NCI-H345 treated with DMSO at 0.1 percent for 48 hours (cell line): ENCODE data around the gene GCK.

ENCODE experiments used
- DNase-seq: peaks from one replicate; lab custom pipeline; 2025; ENCODE audit not compliant: unreplicated experiment; lab: John Stamatoyannopoulos, UW

The GCK gene

DNA sequence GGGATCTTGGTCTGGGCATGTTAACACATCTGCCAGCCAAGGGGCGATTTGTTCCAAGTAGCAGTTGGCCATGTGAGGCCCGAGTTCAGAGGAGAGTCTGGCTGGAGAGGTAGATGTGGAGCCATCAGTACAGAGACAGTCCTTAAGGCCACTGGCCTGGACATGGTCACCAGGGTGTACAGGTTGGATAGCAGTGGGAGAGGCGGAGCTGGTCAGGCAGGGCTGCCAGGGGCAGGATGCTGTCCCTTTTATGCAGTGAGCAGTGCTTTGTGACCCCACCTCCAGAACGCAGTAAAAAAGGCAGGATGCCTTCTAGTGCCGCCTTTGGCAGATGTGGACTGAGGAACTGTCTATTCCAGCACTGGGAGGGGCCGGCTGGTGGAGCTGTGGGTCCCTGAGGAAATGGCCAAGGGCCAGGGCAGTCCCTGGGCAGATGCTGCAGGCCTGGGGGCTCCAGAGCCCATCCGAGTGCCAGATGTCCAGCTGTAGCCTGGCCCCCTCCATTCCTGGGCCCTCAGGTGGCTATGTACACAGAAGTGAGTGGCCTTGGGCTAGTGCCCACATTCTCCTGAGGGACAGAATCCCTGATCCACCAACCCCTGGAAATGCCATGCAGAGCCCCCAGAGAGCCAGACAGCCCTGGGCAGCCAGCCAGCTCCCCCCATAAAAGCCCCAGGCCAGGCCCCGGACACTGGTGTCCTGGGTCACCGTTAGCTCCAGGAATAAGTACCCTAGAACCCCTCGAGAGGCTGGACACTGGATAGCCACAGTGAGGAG lies 31.0 kb downstream of the GCK start:
- DNase-seq = no peak

DNA sequence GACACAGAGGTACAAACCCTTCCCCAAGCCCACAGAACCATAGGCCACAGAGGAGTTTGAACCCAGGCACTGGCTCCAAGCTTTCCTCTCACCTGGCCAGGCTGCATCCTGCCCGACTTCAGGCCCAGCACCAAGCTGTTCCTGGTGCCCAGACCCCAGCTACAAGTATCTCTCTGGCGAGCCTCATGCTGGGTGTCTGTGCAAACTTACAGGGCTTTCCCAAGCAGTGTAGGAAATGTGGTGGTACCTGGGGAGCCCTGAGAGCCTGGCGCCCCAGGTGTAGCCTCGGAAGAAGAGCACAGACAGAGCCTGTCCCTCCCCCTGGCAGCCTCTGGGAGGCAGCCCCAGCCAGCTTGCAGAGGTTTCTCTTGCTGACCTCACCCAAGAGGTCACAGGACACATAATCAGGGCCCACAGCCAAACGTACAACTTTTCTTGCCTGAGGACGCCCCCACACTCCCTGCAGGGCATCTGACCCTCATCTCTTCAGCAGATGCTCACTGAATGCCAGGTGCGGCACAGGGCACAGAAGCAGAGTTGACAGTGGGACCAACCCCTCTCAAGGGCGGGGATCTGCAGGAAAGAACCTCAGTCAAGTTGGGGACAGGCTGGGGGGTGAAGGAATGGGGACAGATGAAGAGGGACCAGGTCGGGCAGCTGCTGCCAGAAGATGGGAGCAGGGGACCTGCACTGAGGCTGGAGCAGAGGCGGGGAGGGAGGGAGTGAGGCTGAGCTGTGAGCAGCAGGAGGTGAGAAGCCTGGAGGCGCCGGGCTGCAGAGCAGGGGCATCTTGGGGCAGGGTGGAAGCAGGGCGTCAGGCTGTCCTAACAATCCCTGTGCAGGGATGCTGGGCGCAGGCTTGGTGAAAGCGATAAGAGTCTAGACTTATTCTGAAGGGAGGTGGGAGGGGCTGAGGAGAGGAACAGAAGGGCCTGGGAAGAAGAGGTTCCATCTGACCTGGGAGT lies 31.8 kb downstream of the GCK start:
- DNase-seq = no peak

- no peak for DNase-seq
These were observed 32.7 kb downstream of the GCK start for GRCh38 chr7:44156453-44157010.

DNA sequence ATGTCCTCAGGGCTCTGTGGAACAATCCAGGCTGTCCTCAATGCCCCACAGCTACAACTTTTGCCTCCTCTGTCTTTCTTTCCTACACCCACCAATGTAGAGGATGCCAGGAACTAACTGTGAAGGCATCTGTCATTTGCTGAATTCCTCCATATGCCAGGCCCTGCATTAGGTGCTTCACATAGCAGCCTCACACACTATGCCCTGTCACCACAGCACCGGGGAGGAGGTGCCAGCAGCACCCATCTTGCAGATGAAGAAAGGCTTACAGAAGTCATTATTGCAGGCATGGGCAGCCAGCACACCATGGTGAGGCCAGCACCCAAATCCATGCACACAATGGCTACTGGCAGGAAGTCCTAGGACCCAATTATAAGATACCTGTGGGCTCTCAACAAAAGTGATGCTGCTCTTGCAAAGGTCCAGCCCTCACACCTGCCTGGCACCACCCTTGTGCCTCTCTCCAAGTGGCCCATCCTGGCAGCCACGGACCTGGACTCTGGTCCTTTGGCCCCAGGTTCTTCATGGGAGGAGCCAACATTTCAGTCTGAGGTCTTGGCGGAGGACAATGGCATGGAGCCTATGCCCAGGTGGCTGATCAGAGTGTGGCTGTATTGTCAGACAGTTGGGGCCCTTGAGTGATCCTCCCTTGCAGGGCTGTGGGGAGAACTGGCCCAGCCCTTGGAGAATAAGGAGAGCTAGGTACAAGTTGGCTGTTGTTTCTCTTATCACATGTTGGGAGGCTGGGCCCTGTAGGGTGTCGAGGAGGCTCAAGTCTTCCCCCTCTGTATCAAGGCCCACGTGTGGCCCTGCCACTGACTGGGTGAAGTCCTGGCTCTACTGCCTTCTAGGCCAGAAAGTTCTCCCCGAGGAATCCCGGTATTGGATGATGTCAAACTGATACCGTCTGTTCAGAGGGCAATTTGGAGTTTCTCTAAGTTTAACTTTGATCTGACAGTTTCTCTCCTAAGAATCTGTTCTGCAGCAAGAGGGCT lies 33.8 kb downstream of the GCK start:
- no peak for DNase-seq

DNA sequence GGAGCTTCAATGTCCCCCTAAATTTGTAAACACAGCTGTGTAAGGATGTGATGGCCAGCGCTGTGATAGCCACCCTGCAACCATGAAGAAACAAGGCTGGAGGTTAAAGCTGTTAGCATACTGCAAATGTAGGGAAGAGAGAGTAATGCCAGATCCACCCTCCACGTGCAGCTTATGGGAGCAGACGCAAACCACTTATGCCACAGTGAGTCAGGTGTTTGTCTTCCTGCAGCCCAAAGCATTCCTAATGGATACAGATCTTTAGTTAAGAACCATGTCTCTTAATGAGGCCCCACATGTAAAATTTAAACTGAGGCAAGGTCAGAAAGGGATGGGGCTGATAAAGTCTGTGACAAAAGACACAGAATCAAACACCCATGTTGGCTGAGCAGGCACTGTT lies 34.5 kb downstream of the GCK start:
- DNase-seq = no peak

- DNase-seq = no peak
These were observed 35.3 kb downstream of the GCK start for GRCh38 chr7:44153948-44154335.

GRCh38 chr7:44152971-44153947 lies 36.0 kb downstream of the GCK start:
- DNase-seq = no peak

- no peak for DNase-seq
These were observed 37.3 kb downstream of the GCK start for GRCh38 chr7:44151956-44152355.

- DNase-seq = no peak
These were observed 38.0 kb downstream of the GCK start for GRCh38 chr7:44150966-44151941.

GRCh38 chr7:44150466-44150832 lies 38.8 kb downstream of the GCK start:
- no peak for DNase-seq

GRCh38 chr7:44149571-44150465 lies 39.4 kb downstream of the GCK start:
- no peak for DNase-seq

DNA sequence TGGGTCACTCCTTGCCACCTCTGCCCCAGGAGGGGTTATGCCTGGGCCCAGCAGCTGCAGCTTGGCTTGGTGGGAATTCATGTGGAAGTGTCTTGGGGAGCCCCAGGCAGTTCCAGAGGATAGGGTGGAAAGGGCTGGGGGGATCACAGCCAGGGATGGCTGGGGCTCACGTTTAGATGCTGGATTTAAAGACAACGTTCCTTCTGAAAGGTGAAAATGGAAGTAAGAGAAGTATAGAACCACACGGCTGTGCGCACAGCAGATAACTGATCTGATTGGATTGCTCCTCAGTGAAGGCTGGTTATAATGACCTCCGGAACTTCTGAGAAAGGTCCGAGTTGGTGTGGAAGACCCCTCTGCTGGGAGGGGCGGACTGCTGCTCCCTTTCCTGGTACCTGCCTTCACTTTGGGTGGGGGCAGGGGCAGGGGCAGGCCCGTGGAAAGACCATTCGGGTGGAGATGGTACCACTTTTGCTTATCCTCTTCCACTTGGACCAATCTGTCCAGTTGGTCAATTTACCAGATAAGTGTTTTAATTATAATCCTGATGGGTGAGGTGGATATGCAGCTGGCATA lies 40.2 kb downstream of the GCK start:
- DNase-seq = no peak

DNA sequence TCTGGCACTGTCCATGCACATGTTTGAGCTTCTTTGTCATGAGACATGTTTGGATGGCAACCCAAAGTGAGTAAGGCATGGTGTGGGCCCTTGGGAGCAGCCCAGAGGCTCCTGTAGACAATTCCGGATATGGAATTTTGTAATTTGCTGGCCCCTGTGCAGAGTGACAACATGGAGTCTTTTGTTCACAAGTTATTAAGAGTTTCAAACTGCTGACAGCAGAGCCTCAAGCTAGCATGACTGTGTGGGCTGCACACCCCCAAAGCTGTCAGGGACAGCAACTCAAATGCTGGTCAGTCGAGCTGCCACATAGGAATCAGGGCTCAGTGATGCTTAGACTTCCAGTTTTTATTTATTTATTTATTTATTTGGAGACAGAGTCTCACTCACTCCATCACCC lies 41.1 kb downstream of the GCK start:
- no peak for DNase-seq

- no peak for DNase-seq
These were observed 41.9 kb downstream of the GCK start for GRCh38 chr7:44147026-44147991.

DNA sequence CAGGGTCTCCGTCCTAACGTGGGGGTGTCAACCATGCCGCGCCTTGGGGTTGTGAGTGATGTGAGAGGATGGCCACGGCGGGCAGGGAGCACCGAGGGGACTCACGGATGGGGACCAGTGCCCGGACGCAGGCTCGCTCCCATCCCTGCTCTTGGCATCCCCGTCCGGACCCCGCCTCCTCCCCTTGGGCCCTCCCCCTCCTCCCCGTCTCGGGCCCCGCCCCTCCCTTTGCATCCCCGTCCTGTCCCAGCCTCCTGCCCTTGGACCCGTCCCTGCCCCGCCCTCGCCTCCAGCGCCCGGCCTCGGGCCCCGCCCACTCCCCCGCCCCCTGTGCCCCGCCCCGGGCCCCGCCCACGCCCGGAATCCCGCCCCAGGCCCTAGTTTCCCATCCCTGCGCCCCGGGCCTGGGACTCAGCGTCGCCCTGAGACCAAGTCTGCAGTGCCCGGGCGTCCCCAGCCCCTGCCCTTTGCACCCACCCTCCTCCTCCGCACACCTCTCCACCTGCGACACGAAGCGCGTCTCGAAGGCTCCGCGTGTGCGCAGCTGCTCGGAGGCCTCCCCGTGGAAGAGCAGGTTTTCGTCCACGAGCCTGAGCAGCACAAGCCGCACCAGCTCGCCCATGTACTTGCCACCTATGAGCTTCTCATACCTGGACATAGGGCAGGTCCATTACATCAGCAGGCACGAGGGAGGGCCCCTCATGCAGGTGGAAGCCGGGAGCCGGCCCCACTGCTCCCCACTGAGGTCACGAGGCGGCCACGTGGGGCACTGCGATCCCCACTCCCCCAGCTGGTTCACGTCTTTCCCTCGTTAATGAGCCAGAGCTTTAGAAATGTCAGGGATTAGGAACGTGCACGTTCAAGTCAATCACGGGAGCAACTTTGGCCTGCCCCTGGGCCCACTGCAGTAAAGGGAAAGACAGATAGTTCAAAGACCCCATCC lies 43.0 kb downstream of the GCK start:
- no peak for DNase-seq
